ENCODE data around the gene PLEKHA7. TPM values are rescaled to one million over a fixed set of nuclear protein-coding genes. Genes with fewer than 3 reads are reported as not detected.
"Not testable (repeated sequence)": the region's sequence is repeated elsewhere in the genome, so short reads cannot be mapped to it uniquely, and the experiment has no call there.

Gene PLEKHA7
- total and polyA plus RNA-seq, 2 of the 8 experiments (the other 6 are each of a cell fraction or from before 2014, with no cell fraction given): 11.4 to 25.6 TPM

DNA sequence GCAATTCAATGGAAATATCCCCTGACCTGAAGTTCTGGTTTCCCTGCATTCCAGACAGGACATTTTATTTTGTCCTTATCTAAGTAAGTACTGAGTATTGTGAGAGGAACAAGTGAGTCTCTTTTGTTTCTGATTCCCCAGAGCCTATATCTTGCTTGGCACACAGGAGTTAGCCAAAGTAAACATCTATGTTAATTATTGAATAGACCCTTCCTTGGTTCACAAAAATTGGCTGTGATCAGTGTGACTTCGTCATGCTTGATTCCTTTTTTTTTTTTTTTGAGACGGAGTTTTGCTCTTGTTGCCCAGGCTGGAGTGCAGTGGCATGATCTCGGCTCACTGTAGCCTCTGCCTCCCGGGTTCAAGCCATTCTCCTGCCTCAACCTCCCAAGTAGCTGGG is 34.3 kb upstream of the PLEKHA7 start:
- not testable (repeated sequence) for H3K14ac ChIP-seq (ENCODE audit: insufficient read length); H3K79me1 ChIP-seq (ENCODE audit: low read depth, low read length); H3K4me1 ChIP-seq (replicated peaks in 1 of 4; ENCODE audit: control insufficient read depth in 3 of 4, insufficient read depth in 4 of 4, low read length in 3 of 4); H4K20me1 ChIP-seq (replicated peaks in 1 of 2; ENCODE audit: control insufficient read depth in 1 of 2, insufficient read depth in 2 of 2, low read length in 2 of 2); H3K56ac ChIP-seq (replicated peaks; ENCODE audit: insufficient read length, low read depth, low read length); H4K91ac ChIP-seq (replicated peaks; ENCODE audit: insufficient read length, low read length); H3K18ac ChIP-seq (ENCODE audit: extremely low read depth, low read length); H3K23me2 ChIP-seq (ENCODE audit: low read depth, low read length); H2BK20ac ChIP-seq (ENCODE audit: low read length); H3K4me2 ChIP-seq (ENCODE audit: insufficient read depth in 1 of 2, low read depth in 2 of 2, low read length in 2 of 2); H3K79me2 ChIP-seq (ENCODE audit: control insufficient read depth in 1 of 2, insufficient read depth in 2 of 2, low read length in 2 of 2); H3K36me3 ChIP-seq (ENCODE audit: control insufficient read depth in 2 of 4, insufficient read depth in 4 of 4, low read length in 3 of 4); DNase-seq (ENCODE audit: low read depth in 1 of 2, low spot score in 2 of 2); H3K4me3 ChIP-seq (ENCODE audit: extremely low read depth in 1 of 4, insufficient read depth in 2 of 4, low read depth in 3 of 4, low read length in 4 of 4); H3K23ac ChIP-seq (ENCODE audit: insufficient read length); H3K4ac ChIP-seq (replicated peaks; ENCODE audit: insufficient read length, low read depth, low read length); H2BK5ac ChIP-seq (ENCODE audit: low read depth, low read length); H2AK5ac ChIP-seq (ENCODE audit: low read depth, low read length); H3K9ac ChIP-seq (replicated peaks in 1 of 4; ENCODE audit: extremely low read depth in 1 of 4, low read depth in 3 of 4, low read length in 3 of 4); H3K27me3 ChIP-seq (replicated peaks in 1 of 4; ENCODE audit: control insufficient read depth in 3 of 4, extremely low read depth in 1 of 4, insufficient read depth in 3 of 4, low read length in 3 of 4); H2BK120ac ChIP-seq (replicated peaks; ENCODE audit: low read depth, low read length); H2AFZ ChIP-seq (ENCODE audit: low read length); H2BK15ac ChIP-seq (ENCODE audit: low read length); H2BK12ac ChIP-seq (ENCODE audit: low read depth, low read length); H4K8ac ChIP-seq (ENCODE audit: extremely low read depth, insufficient read depth, low read length); H3K27ac ChIP-seq (ENCODE audit: low read depth, low read length); H4K5ac ChIP-seq (ENCODE audit: insufficient read length, low read depth, low read length); FAIRE-seq
- CTCF ChIA-PET (ENCODE audit: partially characterized antibody): interaction anchor here (0.7 to 1.1 kb wide), 2 partner anchors 13 to 16 kb away, joined by 3 to 4 read pairs; no protein-coding TSS in a partner anchor
- WGBS, 2 experiments (ENCODE audit: extremely low coverage in 1 of 2, insufficient coverage in 1 of 2, insufficient read length in 1 of 2, insufficient replicate concordance in 2 of 2, low coverage in 1 of 2, low lambda C conversion rate in 2 of 2, missing lambda C conversion rate in 1 of 2): 89% methylated on average over 3 of the region's 4 CpGs; no CpG with 5 or more reads in 1 of the 2 experiments
- H3K9me3 ChIP-seq (ENCODE audit: insufficient read depth in 2 of 2, low read depth in 1 of 2, low read length in 1 of 2): peaks cover 0 to 12% of the 10 kb centered on the region in 2 experiments; a peak in 2 of 4 replicates
- POLR2A ChIA-PET (ENCODE audit: partially characterized antibody): interaction anchor here (1.2 kb wide), 1 partner anchor 15 kb away, joined by 3 read pairs; no protein-coding TSS in a partner anchor
